ENCODE measurements around the gene TPK1.

DNA sequence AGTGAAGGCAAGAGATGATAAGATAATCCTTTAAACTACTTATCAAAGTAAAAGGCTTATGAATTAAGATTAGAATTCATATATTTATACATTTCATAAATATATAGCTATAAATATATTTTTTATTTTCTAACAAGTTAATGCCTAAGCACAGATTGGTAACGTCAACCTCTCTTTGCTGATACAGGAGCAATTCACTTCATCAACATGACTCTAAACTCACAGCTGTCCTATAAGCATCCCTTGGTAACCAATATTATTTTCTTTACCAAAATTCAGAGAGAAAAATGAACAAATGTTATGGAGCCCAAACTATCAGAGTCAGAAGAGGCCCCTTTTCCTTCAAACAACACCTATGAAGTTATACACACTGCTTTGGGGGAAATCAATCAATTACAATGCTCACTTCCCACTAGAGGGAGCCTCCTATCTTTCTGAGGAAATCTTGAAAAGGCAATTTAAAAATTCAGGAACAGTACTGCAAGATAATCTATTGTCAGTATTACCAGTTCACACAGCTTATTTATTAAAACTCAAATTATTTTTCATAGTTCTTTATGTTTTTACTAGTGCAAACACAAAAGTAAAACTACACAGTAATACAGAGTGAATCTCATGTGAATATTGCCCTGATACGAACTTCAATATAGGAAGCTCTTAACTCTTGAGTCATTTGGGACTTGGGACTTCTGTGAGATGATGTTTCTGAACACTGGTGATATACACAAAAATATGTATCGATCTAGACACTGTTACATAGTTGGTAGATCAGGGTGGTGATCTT lies 381.4 kb downstream of the TPK1 start:
- TF ChIP-seq, protein P1, sequence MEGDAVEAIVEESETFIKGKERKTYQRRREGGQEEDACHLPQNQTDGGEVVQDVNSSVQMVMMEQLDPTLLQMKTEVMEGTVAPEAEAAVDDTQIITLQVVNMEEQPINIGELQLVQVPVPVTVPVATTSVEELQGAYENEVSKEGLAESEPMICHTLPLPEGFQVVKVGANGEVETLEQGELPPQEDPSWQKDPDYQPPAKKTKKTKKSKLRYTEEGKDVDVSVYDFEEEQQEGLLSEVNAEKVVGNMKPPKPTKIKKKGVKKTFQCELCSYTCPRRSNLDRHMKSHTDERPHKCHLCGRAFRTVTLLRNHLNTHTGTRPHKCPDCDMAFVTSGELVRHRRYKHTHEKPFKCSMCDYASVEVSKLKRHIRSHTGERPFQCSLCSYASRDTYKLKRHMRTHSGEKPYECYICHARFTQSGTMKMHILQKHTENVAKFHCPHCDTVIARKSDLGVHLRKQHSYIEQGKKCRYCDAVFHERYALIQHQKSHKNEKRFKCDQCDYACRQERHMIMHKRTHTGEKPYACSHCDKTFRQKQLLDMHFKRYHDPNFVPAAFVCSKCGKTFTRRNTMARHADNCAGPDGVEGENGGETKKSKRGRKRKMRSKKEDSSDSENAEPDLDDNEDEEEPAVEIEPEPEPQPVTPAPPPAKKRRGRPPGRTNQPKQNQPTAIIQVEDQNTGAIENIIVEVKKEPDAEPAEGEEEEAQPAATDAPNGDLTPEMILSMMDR (IDR thresholded peaks at IDR 0.05), result peak; percentile 31; the same call in 1 of the 2 replicates
- TF ChIP-seq POLR2AphosphoS5 (IDR thresholded peaks at IDR 0.05; ENCODE audit: low read depth, low read length) (no peak), SIN3A (IDR thresholded peaks at IDR 0.05; ENCODE audit: borderline replicate concordance, insufficient read depth, low read depth, low read length) (no peak), TCF7L2 (IDR thresholded peaks at IDR 0.05; ENCODE audit: low read depth, low read length) (no peak)
- TF ChIP-seq, protein P2, sequence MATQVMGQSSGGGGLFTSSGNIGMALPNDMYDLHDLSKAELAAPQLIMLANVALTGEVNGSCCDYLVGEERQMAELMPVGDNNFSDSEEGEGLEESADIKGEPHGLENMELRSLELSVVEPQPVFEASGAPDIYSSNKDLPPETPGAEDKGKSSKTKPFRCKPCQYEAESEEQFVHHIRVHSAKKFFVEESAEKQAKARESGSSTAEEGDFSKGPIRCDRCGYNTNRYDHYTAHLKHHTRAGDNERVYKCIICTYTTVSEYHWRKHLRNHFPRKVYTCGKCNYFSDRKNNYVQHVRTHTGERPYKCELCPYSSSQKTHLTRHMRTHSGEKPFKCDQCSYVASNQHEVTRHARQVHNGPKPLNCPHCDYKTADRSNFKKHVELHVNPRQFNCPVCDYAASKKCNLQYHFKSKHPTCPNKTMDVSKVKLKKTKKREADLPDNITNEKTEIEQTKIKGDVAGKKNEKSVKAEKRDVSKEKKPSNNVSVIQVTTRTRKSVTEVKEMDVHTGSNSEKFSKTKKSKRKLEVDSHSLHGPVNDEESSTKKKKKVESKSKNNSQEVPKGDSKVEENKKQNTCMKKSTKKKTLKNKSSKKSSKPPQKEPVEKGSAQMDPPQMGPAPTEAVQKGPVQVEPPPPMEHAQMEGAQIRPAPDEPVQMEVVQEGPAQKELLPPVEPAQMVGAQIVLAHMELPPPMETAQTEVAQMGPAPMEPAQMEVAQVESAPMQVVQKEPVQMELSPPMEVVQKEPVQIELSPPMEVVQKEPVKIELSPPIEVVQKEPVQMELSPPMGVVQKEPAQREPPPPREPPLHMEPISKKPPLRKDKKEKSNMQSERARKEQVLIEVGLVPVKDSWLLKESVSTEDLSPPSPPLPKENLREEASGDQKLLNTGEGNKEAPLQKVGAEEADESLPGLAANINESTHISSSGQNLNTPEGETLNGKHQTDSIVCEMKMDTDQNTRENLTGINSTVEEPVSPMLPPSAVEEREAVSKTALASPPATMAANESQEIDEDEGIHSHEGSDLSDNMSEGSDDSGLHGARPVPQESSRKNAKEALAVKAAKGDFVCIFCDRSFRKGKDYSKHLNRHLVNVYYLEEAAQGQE (IDR thresholded peaks at IDR 0.05; ENCODE audit: insufficient read depth in 1 of 2, low read depth in 2 of 2, low read length in 1 of 2), result no peak

All from Panc1 (cell line).